Loucy (cell line): ENCODE data around the gene KRT76.

Experiments
- EZH2phosphoT487 ChIP-seq: fragments of 200-600 bp; IDR thresholded peaks from 2 replicates; pipeline ENCODE4 v1.6.1; 2018; ENCODE audit warnings: antibody characterized with exemption, mild to moderate bottlenecking, moderate library complexity, borderline replicate concordance
- TF ChIP-seq, protein P1 (sequence below): fragments of 200-600 bp; sonication (generic); conservative IDR thresholded peaks from 2 replicates; pipeline ENCODE4 v1.5.1; 2014; ENCODE audit warnings: mild to moderate bottlenecking, antibody characterized with exemption, low read length

DNA sequence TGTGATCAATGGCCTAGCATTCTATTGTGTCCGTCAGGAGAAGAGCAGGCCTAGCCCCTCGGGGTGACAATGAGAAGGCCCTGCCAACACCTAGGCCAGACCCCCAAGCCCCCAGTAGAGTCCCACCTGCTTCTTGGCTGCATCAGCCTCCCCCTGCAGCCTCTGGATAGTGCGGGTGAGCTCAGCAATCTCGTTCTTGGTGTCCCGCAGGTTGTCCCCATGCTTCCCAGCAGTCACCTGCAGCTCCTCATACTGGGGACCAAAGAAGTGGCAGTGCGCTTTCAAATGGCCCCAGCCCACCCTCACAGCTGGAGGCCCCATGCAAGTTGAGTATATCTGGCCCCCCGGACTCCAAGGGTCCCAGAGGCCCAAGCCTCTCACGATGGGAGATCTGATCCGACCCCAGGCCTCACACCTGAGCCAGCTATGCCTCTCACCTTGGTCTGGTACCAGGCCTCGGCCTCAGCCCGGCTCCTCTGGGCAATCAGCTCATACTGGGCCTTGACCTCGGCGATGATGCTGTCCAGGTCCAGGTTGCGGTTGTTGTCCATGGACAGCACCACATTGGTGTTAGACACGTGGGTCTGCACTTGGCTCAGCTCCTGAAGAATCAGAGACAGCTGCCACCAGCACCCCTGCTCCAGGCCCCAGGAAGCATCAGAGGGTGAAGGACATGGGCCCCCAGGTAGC, 46.8 kb upstream of the KRT76 start:
- TF ChIP-seq EZH2phosphoT487: no peak
- TF ChIP-seq, protein P1, sequence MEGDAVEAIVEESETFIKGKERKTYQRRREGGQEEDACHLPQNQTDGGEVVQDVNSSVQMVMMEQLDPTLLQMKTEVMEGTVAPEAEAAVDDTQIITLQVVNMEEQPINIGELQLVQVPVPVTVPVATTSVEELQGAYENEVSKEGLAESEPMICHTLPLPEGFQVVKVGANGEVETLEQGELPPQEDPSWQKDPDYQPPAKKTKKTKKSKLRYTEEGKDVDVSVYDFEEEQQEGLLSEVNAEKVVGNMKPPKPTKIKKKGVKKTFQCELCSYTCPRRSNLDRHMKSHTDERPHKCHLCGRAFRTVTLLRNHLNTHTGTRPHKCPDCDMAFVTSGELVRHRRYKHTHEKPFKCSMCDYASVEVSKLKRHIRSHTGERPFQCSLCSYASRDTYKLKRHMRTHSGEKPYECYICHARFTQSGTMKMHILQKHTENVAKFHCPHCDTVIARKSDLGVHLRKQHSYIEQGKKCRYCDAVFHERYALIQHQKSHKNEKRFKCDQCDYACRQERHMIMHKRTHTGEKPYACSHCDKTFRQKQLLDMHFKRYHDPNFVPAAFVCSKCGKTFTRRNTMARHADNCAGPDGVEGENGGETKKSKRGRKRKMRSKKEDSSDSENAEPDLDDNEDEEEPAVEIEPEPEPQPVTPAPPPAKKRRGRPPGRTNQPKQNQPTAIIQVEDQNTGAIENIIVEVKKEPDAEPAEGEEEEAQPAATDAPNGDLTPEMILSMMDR: no peak
